Neural progenitor cell (in vitro differentiated cells): ENCODE measurements around the gene ZCCHC13. TPM values are rescaled to one million over a fixed set of nuclear protein-coding genes. Genes with fewer than 3 reads are reported as not detected.

Experiments used
- DNase-seq: peaks from one replicate; pipeline ENCODE4 v3.0.0-alpha.2; 2016; ENCODE audit warnings: low spot score
- H2AFZ ChIP-seq: fragments of 200-600 bp; sonication (generic); replicated peaks from 2 replicates; pipeline ENCODE4 v1.6.1; 2016; ENCODE audit warnings: antibody characterized with exemption
- H3F3A ChIP-seq: fragments of 200-600 bp; sonication (generic); 2 replicates; pipeline ENCODE4 v1.6.1; 2016; ENCODE audit warnings: antibody characterized with exemption, low read depth
- H3K27ac ChIP-seq: fragments of 200-600 bp; sonication (generic); 2 replicates; pipeline ENCODE4 v1.5.1; 2016; ENCODE audit warnings: mild to moderate bottlenecking
- H3K27me3 ChIP-seq: fragments of 200-600 bp; sonication (generic); 2 replicates; pipeline ENCODE4 v1.6.1; 2016; ENCODE audit warnings: mild to moderate bottlenecking, moderate library complexity
- H3K36me3 ChIP-seq: fragments of 200-600 bp; sonication (generic); 2 replicates; pipeline ENCODE4 v1.5.1; 2016
- H3K4me1 ChIP-seq: fragments of 200-600 bp; sonication (generic); 2 replicates; pipeline ENCODE4 v1.6.1; 2016; ENCODE audit warnings: mixed run types
- H3K4me2 ChIP-seq: fragments of 200-600 bp; sonication (generic); 2 replicates; pipeline ENCODE4 v1.6.1; 2016
- H3K4me3 ChIP-seq: fragments of 200-600 bp; sonication (generic); 2 replicates; pipeline ENCODE4 v1.5.1; 2016
- H3K79me2 ChIP-seq: fragments of 200-600 bp; sonication (generic); 2 replicates; pipeline ENCODE4 v1.6.1; 2016; ENCODE audit warnings: low read depth
- H3K9ac ChIP-seq: fragments of 200-600 bp; sonication (generic); 2 replicates; pipeline ENCODE4 v1.6.1; 2016
- H3K9me3 ChIP-seq: fragments of 200-600 bp; sonication (generic); 2 replicates; pipeline ENCODE4 v1.5.1; 2016; ENCODE audit warnings: low read depth
- H4K20me1 ChIP-seq: fragments of 200-600 bp; sonication (generic); 2 replicates; pipeline ENCODE4 v1.6.1; 2016; ENCODE audit warnings: low read depth
- H3K27ac Mint-ChIP-seq: 3 replicates; pipeline ENCODE4 v1.8.0; 2021; ENCODE audit warnings: mixed read lengths
- H3K27me3 Mint-ChIP-seq: 2 replicates; pipeline ENCODE4 v1.8.0; 2022; ENCODE audit warnings: low read depth, mild to moderate bottlenecking, inconsistent platforms, moderate library complexity, mixed read lengths; ENCODE audit not compliant: insufficient read depth
- H3K36me3 Mint-ChIP-seq: 3 replicates; pipeline ENCODE4 v1.8.0; 2021; ENCODE audit warnings: mixed read lengths
- H3K4me1 Mint-ChIP-seq: 3 replicates; pipeline ENCODE4 v1.8.0; 2021; ENCODE audit warnings: mixed read lengths
- H3K4me3 Mint-ChIP-seq: 3 replicates; pipeline ENCODE4 v1.8.0; 2021; ENCODE audit warnings: mild to moderate bottlenecking, moderate library complexity, mixed read lengths
- H3K9me3 Mint-ChIP-seq: 3 replicates; pipeline ENCODE4 v1.8.0; 2020; ENCODE audit warnings: mixed read lengths
- EZH2 ChIP-seq: fragments of 200-600 bp; sonication (generic); IDR thresholded peaks from 2 replicates; pipeline ENCODE4 v1.6.1; 2017; ENCODE audit warnings: antibody characterized with exemption, mild to moderate bottlenecking, moderate library complexity
- EZH2phosphoT487 ChIP-seq: fragments of 200-600 bp; sonication (generic); IDR thresholded peaks from 2 replicates; pipeline ENCODE4 v1.6.1; 2017; ENCODE audit warnings: antibody characterized with exemption
- total RNA-seq: library from RNA; depleted of rRNA; stranded (reverse); fragments of >200 nt; gene quantifications from 2 replicates; pipeline ENCODE4 v1.2.3, GENCODE V29; 2015; ENCODE audit warnings: low replicate concordance
- TF ChIP-seq, protein P1 (sequence below): fragments of 200-600 bp; sonication (generic); IDR thresholded peaks from 2 replicates; pipeline ENCODE4 v1.5.1; 2017; ENCODE audit warnings: antibody characterized with exemption, mild to moderate bottlenecking

ZCCHC13 gene
- total RNA-seq, 1 donor from 2014 or later = not detected

DNA sequence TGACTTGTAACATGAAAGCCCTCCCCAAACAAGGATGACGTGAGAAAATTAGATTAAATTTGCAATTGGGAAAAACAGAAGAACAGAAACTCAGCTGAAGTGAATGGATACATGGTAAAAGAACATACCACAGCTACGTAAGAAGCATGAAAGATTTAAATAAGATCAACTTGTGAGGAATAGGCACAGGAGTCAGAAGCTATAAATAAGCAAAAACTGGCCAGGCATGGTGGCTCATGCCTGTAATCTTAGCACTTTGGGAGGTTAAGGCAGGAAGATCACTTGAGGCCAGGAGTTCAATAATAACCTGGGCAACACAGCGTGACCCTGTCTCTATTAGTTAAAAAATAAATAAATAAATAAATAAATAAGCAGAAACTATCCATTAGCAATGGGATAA, 33.6 kb upstream of the ZCCHC13 start:
- no peaks in the 10 kb centered on the region for H3F3A ChIP-seq
- no peak overlapping the region for H3K4me3 ChIP-seq
- no peak overlapping the region for H2AFZ ChIP-seq
- peaks cover 19% of the 10 kb centered on the region for H3K79me2 ChIP-seq
- no peaks in the 10 kb centered on the region for H3K9me3 Mint-ChIP-seq
- no peak overlapping the region for H3K4me2 ChIP-seq
- H3K36me3 ChIP-seq = peaks cover 12% of the 10 kb centered on the region
- H4K20me1 ChIP-seq = peaks cover 21% of the 10 kb centered on the region
- no peaks in the 10 kb centered on the region for H3K27me3 Mint-ChIP-seq
- no peaks in the 10 kb centered on the region for H3K4me1 ChIP-seq
- no peak overlapping the region for H3K27ac ChIP-seq
- H3K9me3 ChIP-seq = peaks cover 3% of the 10 kb centered on the region
- H3K27me3 ChIP-seq = no peaks in the 10 kb centered on the region
- no peak overlapping the region for H3K9ac ChIP-seq
- H3K4me1 Mint-ChIP-seq = no peaks in the 10 kb centered on the region
- TF ChIP-seq EZH2 (no peak), EZH2phosphoT487 (no peak)
- TF ChIP-seq, protein P1, sequence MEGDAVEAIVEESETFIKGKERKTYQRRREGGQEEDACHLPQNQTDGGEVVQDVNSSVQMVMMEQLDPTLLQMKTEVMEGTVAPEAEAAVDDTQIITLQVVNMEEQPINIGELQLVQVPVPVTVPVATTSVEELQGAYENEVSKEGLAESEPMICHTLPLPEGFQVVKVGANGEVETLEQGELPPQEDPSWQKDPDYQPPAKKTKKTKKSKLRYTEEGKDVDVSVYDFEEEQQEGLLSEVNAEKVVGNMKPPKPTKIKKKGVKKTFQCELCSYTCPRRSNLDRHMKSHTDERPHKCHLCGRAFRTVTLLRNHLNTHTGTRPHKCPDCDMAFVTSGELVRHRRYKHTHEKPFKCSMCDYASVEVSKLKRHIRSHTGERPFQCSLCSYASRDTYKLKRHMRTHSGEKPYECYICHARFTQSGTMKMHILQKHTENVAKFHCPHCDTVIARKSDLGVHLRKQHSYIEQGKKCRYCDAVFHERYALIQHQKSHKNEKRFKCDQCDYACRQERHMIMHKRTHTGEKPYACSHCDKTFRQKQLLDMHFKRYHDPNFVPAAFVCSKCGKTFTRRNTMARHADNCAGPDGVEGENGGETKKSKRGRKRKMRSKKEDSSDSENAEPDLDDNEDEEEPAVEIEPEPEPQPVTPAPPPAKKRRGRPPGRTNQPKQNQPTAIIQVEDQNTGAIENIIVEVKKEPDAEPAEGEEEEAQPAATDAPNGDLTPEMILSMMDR = no peak
- DNase-seq = no peak
- H3K4me3 Mint-ChIP-seq = no peak overlapping the region
- peaks cover 22% of the 10 kb centered on the region for H3K36me3 Mint-ChIP-seq
- no peak overlapping the region for H3K27ac Mint-ChIP-seq

DNA sequence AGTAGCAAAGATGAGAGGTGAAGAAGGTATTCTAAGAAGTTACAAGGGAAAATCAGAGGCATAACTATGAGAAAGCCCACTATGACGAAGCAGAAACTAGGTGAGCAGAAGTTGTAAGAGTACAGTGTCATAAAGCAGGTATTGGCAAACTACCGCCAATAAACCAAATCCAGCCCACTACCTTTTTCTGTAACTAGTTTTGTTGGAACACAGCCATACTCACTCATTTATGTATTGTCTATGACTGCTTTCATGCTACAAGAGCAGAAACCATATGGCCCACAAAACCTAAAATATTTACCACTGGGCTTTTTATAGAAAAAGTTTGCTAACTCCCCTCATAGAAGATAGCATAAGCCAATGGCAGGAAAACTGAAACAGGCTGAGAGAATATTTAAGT, 31.8 kb upstream of the ZCCHC13 start:
- Histone ChIP-seq H3K9me3 (peaks cover 3% of the 10 kb centered on the region), H3K4me3 (no peak overlapping the region), H3K9ac (no peak overlapping the region), H3K4me1 (no peaks in the 10 kb centered on the region), H2AFZ (no peak overlapping the region), H3K79me2 (peaks cover 19% of the 10 kb centered on the region), H3F3A (no peaks in the 10 kb centered on the region), H3K36me3 (peaks cover 12% of the 10 kb centered on the region), H3K4me2 (no peak overlapping the region), H4K20me1 (peaks cover 14% of the 10 kb centered on the region), H3K27me3 (no peaks in the 10 kb centered on the region), H3K27ac (no peak overlapping the region)
- no peaks in the 10 kb centered on the region for H3K27me3 Mint-ChIP-seq
- H3K9me3 Mint-ChIP-seq = no peaks in the 10 kb centered on the region
- H3K4me1 Mint-ChIP-seq = no peaks in the 10 kb centered on the region
- H3K27ac Mint-ChIP-seq = no peak overlapping the region
- DNase-seq = no peak
- peaks cover 25% of the 10 kb centered on the region for H3K36me3 Mint-ChIP-seq
- TF ChIP-seq, protein P1 = no peak
- TF ChIP-seq EZH2 (no peak), EZH2phosphoT487 (no peak)
- H3K4me3 Mint-ChIP-seq = no peak overlapping the region

DNA sequence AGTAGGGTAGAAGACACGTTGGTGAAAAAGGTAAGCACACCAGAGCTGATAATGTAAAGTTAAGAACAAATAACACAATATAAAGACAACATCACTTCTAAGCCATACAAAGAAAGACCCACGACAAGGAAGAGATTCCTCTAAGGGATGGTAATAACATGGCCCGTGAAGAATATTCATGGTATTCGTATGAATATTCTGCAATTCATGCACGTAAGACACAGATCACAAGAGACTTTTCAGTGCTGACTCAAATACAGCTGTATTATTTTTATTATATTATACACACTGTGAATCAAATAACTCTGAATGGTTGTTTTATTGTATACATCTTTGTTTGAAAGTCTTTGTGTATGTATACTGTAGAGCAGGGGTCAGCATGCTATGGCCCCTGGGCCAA, 29.5 kb upstream of the ZCCHC13 start:
- no peak overlapping the region for H3K4me2 ChIP-seq
- H3K4me1 ChIP-seq = no peaks in the 10 kb centered on the region
- peaks cover 15% of the 10 kb centered on the region for H3K36me3 ChIP-seq
- H3K9me3 Mint-ChIP-seq = no peaks in the 10 kb centered on the region
- H3K36me3 Mint-ChIP-seq = peaks cover 30% of the 10 kb centered on the region
- H3K79me2 ChIP-seq = peaks cover 8% of the 10 kb centered on the region
- H3K4me3 ChIP-seq = no peak overlapping the region
- peaks cover 12% of the 10 kb centered on the region for H4K20me1 ChIP-seq
- H3K9ac ChIP-seq = no peak overlapping the region
- peaks cover 3% of the 10 kb centered on the region for H3K9me3 ChIP-seq
- H3K27me3 ChIP-seq = no peaks in the 10 kb centered on the region
- DNase-seq = no peak
- H2AFZ ChIP-seq = no peak overlapping the region
- H3K27me3 Mint-ChIP-seq = no peaks in the 10 kb centered on the region
- no peaks in the 10 kb centered on the region for H3K4me1 Mint-ChIP-seq
- no peak overlapping the region for H3K27ac Mint-ChIP-seq
- H3K4me3 Mint-ChIP-seq = no peak overlapping the region
- H3K27ac ChIP-seq = no peak overlapping the region
- no peaks in the 10 kb centered on the region for H3F3A ChIP-seq
- TF ChIP-seq EZH2 = no peak

DNA sequence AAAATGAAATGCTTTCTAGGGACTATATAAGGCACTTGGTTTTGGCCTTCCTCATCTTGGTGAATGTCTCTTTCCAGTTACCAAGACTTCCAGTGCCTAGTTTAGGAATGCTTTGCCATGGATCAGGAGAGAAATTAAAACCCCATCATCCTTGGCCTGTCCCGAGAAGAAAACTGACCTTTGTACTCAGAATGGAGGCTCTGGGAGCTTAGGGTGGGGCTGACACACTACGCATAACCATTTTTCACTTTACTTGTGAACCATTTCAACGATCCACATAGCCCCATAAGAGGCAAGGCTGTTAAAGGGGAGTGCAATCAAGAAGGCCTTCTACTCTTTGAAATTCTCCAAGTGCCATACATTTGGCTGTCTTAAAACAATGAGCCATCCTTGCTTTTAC, 26.7 kb upstream of the ZCCHC13 start:
- Mint-ChIP-seq H3K36me3 (peaks cover 34% of the 10 kb centered on the region), H3K4me1 (no peaks in the 10 kb centered on the region), H3K27ac (no peak overlapping the region), H3K4me3 (no peak overlapping the region), H3K9me3 (no peaks in the 10 kb centered on the region), H3K27me3 (no peaks in the 10 kb centered on the region)
- H3F3A ChIP-seq = no peaks in the 10 kb centered on the region
- no peaks in the 10 kb centered on the region for H3K4me1 ChIP-seq
- no peak for DNase-seq
- peaks cover 15% of the 10 kb centered on the region for H3K79me2 ChIP-seq
- TF ChIP-seq, protein P1 = no peak
- TF ChIP-seq EZH2phosphoT487 (no peak), EZH2 (no peak)
- H3K27me3 ChIP-seq = no peaks in the 10 kb centered on the region
- H3K4me2 ChIP-seq = no peak overlapping the region
- peaks cover 16% of the 10 kb centered on the region for H3K36me3 ChIP-seq
- H3K9me3 ChIP-seq = peaks cover 3% of the 10 kb centered on the region
- peaks cover 10% of the 10 kb centered on the region for H4K20me1 ChIP-seq
- no peak overlapping the region for H3K4me3 ChIP-seq
- H3K27ac ChIP-seq = no peak overlapping the region
- no peak overlapping the region for H2AFZ ChIP-seq
- H3K9ac ChIP-seq = no peak overlapping the region
